HEK293 (cell line): ENCODE data around the gene AURKAIP1.
A peak's percentile ranks its signal among the peaks of the same experiment; 100 is the strongest.

Experiments
- CTCF ChIA-PET: fragments of 350-600 bp; formaldehyde crosslinking; extraction: SDS; loops from one replicate; lab custom pipeline; 2021; ENCODE audit warnings: antibody characterized with exemption; lab: Yijun Ruan, JAX
- POLR2A ChIA-PET: fragments of 300-600 bp; formaldehyde crosslinking; extraction: SDS; loops from one replicate; lab custom pipeline; 2020; ENCODE audit warnings: antibody characterized with exemption, inconsistent platforms; lab: Yijun Ruan, JAX
- H3K27ac ChIP-seq: fragments of 200-500 bp; sonication (Bioruptor generic); 2 replicates; pipeline ENCODE4 v1.5.1; 2014; ENCODE audit warnings: low read depth, low read length, control low read depth, inconsistent platforms; ENCODE audit errors: extremely low read depth
- H3K36me3 ChIP-seq, 2 experiments: fragments of 200-500 bp in 1 of 2; sonication (Bioruptor generic) in 1 of 2; 1 replicate in 1 of 2; 2 replicates in 1 of 2; pipeline ENCODE4 v1.5.1; 2014 to 2017; ENCODE audit warnings: inconsistent platforms in 2 of 2, low read length in 2 of 2; ENCODE audit not compliant: control insufficient read depth in 2 of 2, insufficient read depth in 1 of 2
- H3K4me1 ChIP-seq: fragments of 200-500 bp; sonication (Bioruptor generic); 2 replicates; pipeline ENCODE4 v1.5.1; 2014; ENCODE audit warnings: mild to moderate bottlenecking, low read length, inconsistent platforms; ENCODE audit not compliant: control insufficient read depth, insufficient read depth
- H3K4me3 ChIP-seq: 2 replicates; pipeline ENCODE4 v1.5.1; 2011; ENCODE audit warnings: low read depth, mild to moderate bottlenecking, control low read depth, low read length, moderate library complexity
- H3K9me3 ChIP-seq: fragments of 200-500 bp; sonication (Bioruptor generic); 2 replicates; pipeline ENCODE4 v1.5.1; 2014; ENCODE audit warnings: low read depth, low read length, inconsistent platforms; ENCODE audit not compliant: control insufficient read depth, insufficient read depth
- GLIS1 ChIP-seq: fragments of 450-650 bp; formaldehyde crosslinking; IDR thresholded peaks from 2 replicates; pipeline ENCODE4 v1.5.1; 2016; ENCODE audit warnings: missing biosample characterization, missing genetic modification characterization
- KLF10 ChIP-seq: fragments of 450-650 bp; IDR thresholded peaks from 2 replicates; pipeline ENCODE4 v1.5.1; 2018; ENCODE audit warnings: missing biosample characterization, mild to moderate bottlenecking, missing genetic modification characterization
- REST ChIP-seq: fragments of 450-650 bp; formaldehyde crosslinking; IDR thresholded peaks from 2 replicates; pipeline ENCODE4 v1.5.1; 2016; ENCODE audit warnings: missing biosample characterization, missing genetic modification characterization
- SALL2 ChIP-seq: fragments of 450-650 bp; formaldehyde crosslinking; IDR thresholded peaks from 2 replicates; pipeline ENCODE4 v1.5.0; 2017; ENCODE audit warnings: missing biosample characterization, mild to moderate bottlenecking, missing genetic modification characterization, borderline replicate concordance
- ZIC2 ChIP-seq: fragments of 450-650 bp; formaldehyde crosslinking; IDR thresholded peaks from 2 replicates; pipeline ENCODE4 v1.5.1; 2016; ENCODE audit warnings: missing biosample characterization, missing genetic modification characterization
- ZNF10 ChIP-seq: fragments of 450-650 bp; formaldehyde crosslinking; IDR thresholded peaks from 2 replicates; pipeline ENCODE4 v1.5.1; 2017; ENCODE audit warnings: missing biosample characterization, missing genetic modification characterization
- ZNF184 ChIP-seq: fragments of 450-650 bp; IDR thresholded peaks from 2 replicates; pipeline ENCODE4 v1.5.1; 2018; ENCODE audit warnings: missing biosample characterization, mild to moderate bottlenecking, missing genetic modification characterization
- ZNF19 ChIP-seq: fragments of 450-650 bp; formaldehyde crosslinking; IDR thresholded peaks from 2 replicates; pipeline ENCODE4; 2016; ENCODE audit warnings: missing biosample characterization, missing genetic modification characterization, low read depth
- ZNF248 ChIP-seq: fragments of 450-650 bp; formaldehyde crosslinking; IDR thresholded peaks from 2 replicates; pipeline ENCODE4 v1.5.1; 2017; ENCODE audit warnings: missing biosample characterization, missing genetic modification characterization
- ZNF324 ChIP-seq: fragments of 450-650 bp; formaldehyde crosslinking; IDR thresholded peaks from 2 replicates; pipeline ENCODE4 v1.5.1; 2016; ENCODE audit warnings: missing biosample characterization, missing genetic modification characterization
- ZNF350 ChIP-seq: fragments of 450-650 bp; formaldehyde crosslinking; IDR thresholded peaks from 2 replicates; pipeline ENCODE4 v1.5.0; 2017; ENCODE audit warnings: missing biosample characterization, mild to moderate bottlenecking, missing genetic modification characterization
- ZNF488 ChIP-seq: fragments of 450-650 bp; formaldehyde crosslinking; IDR thresholded peaks from 2 replicates; pipeline ENCODE4 v1.5.1; 2016; ENCODE audit warnings: missing biosample characterization, missing genetic modification characterization
- ZNF558 ChIP-seq: fragments of 450-650 bp; formaldehyde crosslinking; IDR thresholded peaks from 2 replicates; pipeline ENCODE4 v1.5.1; 2016; ENCODE audit warnings: missing biosample characterization, missing genetic modification characterization
- ZNF623 ChIP-seq: fragments of 450-650 bp; formaldehyde crosslinking; IDR thresholded peaks from 2 replicates; pipeline ENCODE4 v1.5.1; 2016; ENCODE audit warnings: missing biosample characterization, missing genetic modification characterization
- ZNF677 ChIP-seq: fragments of 450-650 bp; IDR thresholded peaks from 2 replicates; pipeline ENCODE4 v1.5.0; 2018; ENCODE audit warnings: missing biosample characterization, mild to moderate bottlenecking, missing genetic modification characterization, moderate library complexity
- ZSCAN5A ChIP-seq: fragments of 450-650 bp; formaldehyde crosslinking; IDR thresholded peaks from 2 replicates; pipeline ENCODE4 v1.5.1; 2016; ENCODE audit warnings: missing biosample characterization, missing genetic modification characterization

AURKAIP1 gene

GRCh38 chr1:1374589-1374928, 448 bp downstream of the AURKAIP1 start (continued):
- TF ChIP-seq ZNF677 (tag by site-specific recombination) (no peak), ZNF350 (tag by site-specific recombination) (no peak), ZNF184 (tag by site-specific recombination) (no peak), ZNF623 (tag by site-specific recombination) (no peak), ZNF324 (tag by site-specific recombination) (no peak), ZIC2 (tag by site-specific recombination) (no peak), REST (tag by site-specific recombination) (no peak)

GRCh38 chr1:1373815-1374588, 1.0 kb downstream of the AURKAIP1 start:
- CTCF ChIA-PET, result interaction anchor here (0.7 to 2.8 kb wide), 4 partner anchors 12 to 67 kb away, joined by 3 to 18 read pairs (median 4); no protein-coding TSS in a partner anchor
- POLR2A ChIA-PET, result interaction anchor here (1.1 to 1.2 kb wide), 2 partner anchors 22 to 25 kb away, joined by 3 read pairs; partner anchors contain the start of gene CCNL2
- H3K4me1 ChIP-seq, result peaks cover 4% of the 10 kb centered on the region; the same call in 1 of the 2 replicates
- peak overlapping the region; percentile 93 for H3K4me3 ChIP-seq
- TF ChIP-seq ZNF19 (tag by site-specific recombination) (no peak), GLIS1 (tag by site-specific recombination) (peak; percentile 71), ZSCAN5A (tag by site-specific recombination) (no peak), ZNF488 (tag by site-specific recombination) (no peak), ZNF10 (tag by site-specific recombination) (no peak), SALL2 (no peak), ZNF558 (tag by site-specific recombination) (no peak), KLF10 (tag by site-specific recombination) (no peak), ZNF248 (tag by site-specific recombination) (no peak)
- H3K36me3 ChIP-seq, result peaks cover 0 to 44% of the 10 kb centered on the region in 2 experiments; a peak in 2 of 3 replicates
- H3K9me3 ChIP-seq, result no peaks in the 10 kb centered on the region
- peak overlapping the region; percentile 89 for H3K27ac ChIP-seq
